Fibroblast of pulmonary artery (primary cell): ENCODE results near the gene ENAH.

ENCODE experiments used
- DNase-seq: peaks from one replicate; pipeline ENCODE4 v3.0.0-alpha.2; 2010; ENCODE audit warnings: low read depth
- H3K4me3 ChIP-seq: replicated peaks from 2 replicates; pipeline ENCODE4 v1.5.1; 2011; ENCODE audit warnings: low read depth, mild to moderate bottlenecking, control low read depth, low read length, moderate library complexity
- CTCF ChIP-seq: IDR thresholded peaks from 2 replicates; pipeline ENCODE4 v1.5.1; 2011; ENCODE audit warnings: mild to moderate bottlenecking, control low read depth, low read length, inconsistent platforms; ENCODE audit errors: missing control alignments

Gene ENAH

GRCh38 chr1:225462714-225463574 is 190.0 kb downstream of the ENAH start:
- no peak overlapping the region for H3K4me3 ChIP-seq
- TF ChIP-seq CTCF, result no peak
- DNase-seq, result no peak

GRCh38 chr1:225462429-225462713 is 190.6 kb downstream of the ENAH start:
- H3K4me3 ChIP-seq, result no peak overlapping the region
- DNase-seq, result no peak
- TF ChIP-seq CTCF, result no peak

- DNase-seq, result no peak
- no peak for TF ChIP-seq CTCF
- no peak overlapping the region for H3K4me3 ChIP-seq
Observed at GRCh38 chr1:225461533-225462428, 191.1 kb downstream of the ENAH start.

- H3K4me3 ChIP-seq, result no peak overlapping the region
- no peak for TF ChIP-seq CTCF
- no peak for DNase-seq
Observed at GRCh38 chr1:225460737-225461532, 192.0 kb downstream of the ENAH start.

GRCh38 chr1:225460021-225460736 is 192.7 kb downstream of the ENAH start:
- H3K4me3 ChIP-seq, result no peak overlapping the region
- DNase-seq, result no peak
- TF ChIP-seq CTCF, result no peak

- no peak for TF ChIP-seq CTCF
- peak; percentile 52 for DNase-seq
- H3K4me3 ChIP-seq, result no peak overlapping the region
Observed at GRCh38 chr1:225458222-225458631, 194.7 kb downstream of the ENAH start.
